ENCODE results near the gene ANGPT4. TPM values are rescaled to one million over a fixed set of nuclear protein-coding genes. Genes with fewer than 3 reads are reported as not detected.

Gene ANGPT4
- total RNA-seq, 1 donor from 2014 or later: not detected

GRCh38 chr20:879626-880025, 36.5 kb downstream of the ANGPT4 start:
- no peak overlapping the region for H3K4me3 ChIP-seq (ENCODE audit: low read depth, low read length)
- no peak for DNase-seq (ENCODE audit: low read depth)
- no peak for TF ChIP-seq CTCF (conservative IDR thresholded peaks at IDR 0.05; ENCODE audit: low read depth, low read length)

GRCh38 chr20:878511-879307, 37.4 kb downstream of the ANGPT4 start:
- DNase-seq (ENCODE audit: low read depth): no peak
- H3K4me3 ChIP-seq (ENCODE audit: low read depth, low read length): no peak overlapping the region
- TF ChIP-seq CTCF (conservative IDR thresholded peaks at IDR 0.05; ENCODE audit: low read depth, low read length): no peak

GRCh38 chr20:877814-878213, 38.3 kb downstream of the ANGPT4 start:
- TF ChIP-seq CTCF (conservative IDR thresholded peaks at IDR 0.05; ENCODE audit: low read depth, low read length): no peak
- DNase-seq (ENCODE audit: low read depth): no peak
- H3K4me3 ChIP-seq (ENCODE audit: low read depth, low read length): no peak overlapping the region

- no peak for TF ChIP-seq CTCF (conservative IDR thresholded peaks at IDR 0.05; ENCODE audit: low read depth, low read length)
- no peak overlapping the region for H3K4me3 ChIP-seq (ENCODE audit: low read depth, low read length)
- no peak for DNase-seq (ENCODE audit: low read depth)
These were observed 41.0 kb downstream of the ANGPT4 start for GRCh38 chr20:875115-875514.

- TF ChIP-seq CTCF (conservative IDR thresholded peaks at IDR 0.05; ENCODE audit: low read depth, low read length): no peak
- no peak overlapping the region for H3K4me3 ChIP-seq (ENCODE audit: low read depth, low read length)
- no peak for DNase-seq (ENCODE audit: low read depth)
These were observed 42.1 kb downstream of the ANGPT4 start for GRCh38 chr20:873875-874607.

GRCh38 chr20:872855-873520, 43.1 kb downstream of the ANGPT4 start:
- no peak overlapping the region for H3K4me3 ChIP-seq (ENCODE audit: low read depth, low read length)
- DNase-seq (ENCODE audit: low read depth): no peak
- no peak for TF ChIP-seq CTCF (conservative IDR thresholded peaks at IDR 0.05; ENCODE audit: low read depth, low read length)

Measured in epithelial cell of proximal tubule (primary cell).